KMS-11 (cell line): ENCODE results near the gene CLCN5.
A peak's percentile ranks its signal among the peaks of the same experiment; 100 is the strongest.

Experiments
- H2AFZ ChIP-seq: fragments of 200-600 bp; sonication (generic); 2 replicates; pipeline ENCODE4 v1.6.1; 2016; ENCODE audit warnings: antibody characterized with exemption, mixed run types, low read depth
- H3K27ac ChIP-seq: fragments of 200-600 bp; sonication (generic); 2 replicates; pipeline ENCODE4 v1.6.1; 2016; ENCODE audit warnings: mild to moderate bottlenecking, mixed run types
- H3K27me3 ChIP-seq: fragments of 200-600 bp; sonication (generic); 2 replicates; pipeline ENCODE4 v1.6.1; 2017; ENCODE audit warnings: mild to moderate bottlenecking, low read depth, mixed run types, moderate library complexity; ENCODE audit not compliant: insufficient read depth
- H3K36me3 ChIP-seq: fragments of 200-600 bp; sonication (generic); 2 replicates; pipeline ENCODE4 v1.6.1; 2017; ENCODE audit warnings: mild to moderate bottlenecking, mixed run types; ENCODE audit not compliant: insufficient read depth
- H3K4me1 ChIP-seq: fragments of 200-600 bp; sonication (generic); 2 replicates; pipeline ENCODE4 v1.6.1; 2016; ENCODE audit warnings: mild to moderate bottlenecking, low read depth, mixed run types; ENCODE audit not compliant: poor library complexity, severe bottlenecking
- H3K4me2 ChIP-seq: fragments of 200-600 bp; sonication (generic); 2 replicates; pipeline ENCODE4 v1.7.0; 2016; ENCODE audit warnings: mild to moderate bottlenecking, mixed run types
- H3K4me3 ChIP-seq: fragments of 200-600 bp; sonication (generic); IDR thresholded peaks from 2 replicates; pipeline ENCODE4 v1.6.1; 2017; ENCODE audit warnings: low read depth, low read length, mixed read lengths; ENCODE audit not compliant: insufficient read depth
- H3K79me2 ChIP-seq: fragments of 200-600 bp; sonication (generic); 2 replicates; pipeline ENCODE4 v1.6.1; 2016; ENCODE audit warnings: low read depth, mixed run types; ENCODE audit not compliant: insufficient read depth
- H3K9ac ChIP-seq: fragments of 200-600 bp; sonication (generic); 2 replicates; pipeline ENCODE4 v1.6.1; 2016; ENCODE audit warnings: mild to moderate bottlenecking, mixed run types
- H4K20me1 ChIP-seq: fragments of 200-600 bp; sonication (generic); 2 replicates; pipeline ENCODE4 v1.6.1; 2016; ENCODE audit warnings: mild to moderate bottlenecking, mixed run types; ENCODE audit not compliant: insufficient read depth
- CTCF ChIP-seq: fragments of 200-600 bp; sonication (generic); conservative IDR thresholded peaks from 2 replicates; pipeline ENCODE4 v1.6.1; 2017; ENCODE audit warnings: low read depth, mild to moderate bottlenecking, antibody characterized with exemption, low read length, moderate library complexity, mixed read lengths

The CLCN5 gene

GRCh38 chrX:50098241-50098640 lies 175.8 kb downstream of the CLCN5 start:
- no peak for TF ChIP-seq CTCF
- no peaks in the 10 kb centered on the region for H3K4me1 ChIP-seq
- H3K9ac ChIP-seq = no peak overlapping the region
- H3K27ac ChIP-seq = no peak overlapping the region
- H2AFZ ChIP-seq = no peak overlapping the region
- no peaks in the 10 kb centered on the region for H3K79me2 ChIP-seq
- H3K27me3 ChIP-seq = no peaks in the 10 kb centered on the region
- H4K20me1 ChIP-seq = no peaks in the 10 kb centered on the region
- no peaks in the 10 kb centered on the region for H3K36me3 ChIP-seq
- no peak overlapping the region for H3K4me3 ChIP-seq
- H3K4me2 ChIP-seq = no peak overlapping the region

GRCh38 chrX:50098749-50099148 lies 176.4 kb downstream of the CLCN5 start:
- Histone ChIP-seq H3K9ac (no peak overlapping the region), H3K36me3 (no peaks in the 10 kb centered on the region), H4K20me1 (no peaks in the 10 kb centered on the region), H3K27me3 (no peaks in the 10 kb centered on the region), H3K79me2 (no peaks in the 10 kb centered on the region), H3K4me2 (no peak overlapping the region), H3K4me3 (no peak overlapping the region), H3K27ac (no peak overlapping the region), H3K4me1 (no peaks in the 10 kb centered on the region), H2AFZ (no peak overlapping the region)
- TF ChIP-seq CTCF = no peak

- no peaks in the 10 kb centered on the region for H4K20me1 ChIP-seq
- no peaks in the 10 kb centered on the region for H3K4me1 ChIP-seq
- no peak overlapping the region for H2AFZ ChIP-seq
- H3K9ac ChIP-seq = no peak overlapping the region
- TF ChIP-seq CTCF = no peak
- no peaks in the 10 kb centered on the region for H3K79me2 ChIP-seq
- H3K4me3 ChIP-seq = no peak overlapping the region
- H3K36me3 ChIP-seq = no peaks in the 10 kb centered on the region
- no peak overlapping the region for H3K4me2 ChIP-seq
- no peak overlapping the region for H3K27ac ChIP-seq
- H3K27me3 ChIP-seq = no peaks in the 10 kb centered on the region
Observed at GRCh38 chrX:50099331-50099730, 176.9 kb downstream of the CLCN5 start.

- TF ChIP-seq CTCF = peak; percentile 34; the same call in 1 of the 2 replicates
- Histone ChIP-seq H3K4me2 (no peak overlapping the region), H3K4me1 (no peaks in the 10 kb centered on the region), H3K9ac (no peak overlapping the region), H3K27me3 (no peaks in the 10 kb centered on the region), H3K79me2 (no peaks in the 10 kb centered on the region), H3K27ac (no peak overlapping the region), H4K20me1 (no peaks in the 10 kb centered on the region), H3K4me3 (no peak overlapping the region), H3K36me3 (no peaks in the 10 kb centered on the region), H2AFZ (no peak overlapping the region)
Observed at GRCh38 chrX:50100188-50100587, 177.8 kb downstream of the CLCN5 start.
